GM23248 (cell line): Measurements from ENCODE around the gene CST7.

ENCODE experiments used
- EZH2 ChIP-seq: fragments of 200-600 bp; sonication (generic); IDR thresholded peaks from 2 replicates; pipeline ENCODE4 v1.6.1; 2018; ENCODE audit warnings: antibody characterized with exemption, mild to moderate bottlenecking; ENCODE audit not compliant: insufficient read depth, poor library complexity, severe bottlenecking
- EZH2phosphoT487 ChIP-seq: fragments of 200-600 bp; sonication (generic); IDR thresholded peaks from 2 replicates; pipeline ENCODE4 v1.6.1; 2018; ENCODE audit warnings: antibody characterized with exemption, moderate library complexity, mild to moderate bottlenecking, low read depth; ENCODE audit not compliant: insufficient read depth

GRCh38 chr20:24984961-24985640, 36.0 kb downstream of the CST7 start:
- TF ChIP-seq EZH2 (no peak), EZH2phosphoT487 (no peak)
